Lower leg skin (tissue), 4 donors: ENCODE data around the gene PIAS3. TPM values are rescaled to one million over a fixed set of nuclear protein-coding genes. Genes with fewer than 3 reads are reported as not detected.

Source experiments
- DNase-seq, 2 donors: peaks; one replicate each; pipeline ENCODE4 v3.0.0-alpha.2; 2019; ENCODE audit warnings: low spot score in 2 of 2
- H3K4me3 ChIP-seq: fragments of 200-600 bp; sonication (generic); 2 replicates; pipeline ENCODE4 v1.5.1; 2017; ENCODE audit warnings: mild to moderate bottlenecking, low read depth; ENCODE audit not compliant: poor library complexity, severe bottlenecking
- POLR2A ChIP-seq, 2 donors: fragments of 450-650 bp; IDR thresholded peaks; one replicate each; pipeline ENCODE4 v1.6.1; 2016 to 2017; ENCODE audit warnings: antibody characterized with exemption in 2 of 2, mild to moderate bottlenecking in 1 of 2, moderate library complexity in 1 of 2
- WGBS, 2 donors: methylation state at CpG; one replicate each; pipeline ENCODE4 v1.1.5; 2018; 5-methylcytosine and 5-hydroxymethylcytosine counted together
- intact Hi-C: fragments of 100-400 bp; cut with DNase I; formaldehyde crosslinking; loops from one replicate; pipeline ENCODE4 v1.15.0; 2023; ENCODE audit warnings: low total_unique reads
- total RNA-seq, 4 donors: library from RNA; depleted of rRNA; stranded (reverse); fragments of >200 nt; gene quantifications; one replicate each; pipeline ENCODE4 v1.1.0, GENCODE V29; 2016
- TF ChIP-seq, protein P1 (sequence below), 3 donors: fragments of 450-650 bp; IDR thresholded peaks; one replicate each; pipeline ENCODE4 v1.5.1; 2016; ENCODE audit warnings: antibody characterized with exemption in 3 of 3, mild to moderate bottlenecking in 3 of 3, moderate library complexity in 2 of 3

PIAS3 gene
- total RNA-seq: 10 to 100 TPM; 22.8 to 47.7 (median 33.0) TPM

DNA sequence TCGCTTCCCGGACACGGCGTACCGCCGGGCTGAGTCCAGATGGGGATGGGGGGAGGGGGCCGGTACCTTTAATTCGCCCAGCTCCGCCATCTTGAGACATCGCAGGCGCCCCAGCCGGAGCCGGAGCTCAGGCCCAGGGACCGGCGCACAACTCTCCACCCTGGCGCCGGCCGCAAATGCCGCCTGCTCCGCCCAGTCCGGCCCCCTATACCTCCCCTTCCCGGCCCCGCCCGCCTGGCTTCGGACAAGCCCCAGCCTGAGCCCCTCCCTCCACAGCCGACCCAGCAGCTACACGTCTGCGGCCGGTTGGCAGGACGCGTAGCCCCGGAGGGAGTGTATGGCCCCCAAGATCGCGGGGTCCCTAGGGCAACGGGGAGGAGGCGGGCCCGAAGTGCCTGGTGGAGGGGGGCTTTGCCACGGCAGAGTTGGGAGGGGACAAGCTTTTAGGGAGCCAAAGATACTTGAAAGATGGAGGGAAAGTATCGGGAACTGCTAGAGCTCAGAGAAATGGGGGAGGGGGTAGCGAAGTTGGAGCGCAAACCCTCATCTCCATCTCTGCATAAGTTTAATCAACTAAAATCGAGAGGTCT is at the start of gene PIAS3:
Gene PIAS3, minus strand, starts transcription at position 181 of the 590 bp plus-strand sequence. Its CDS starts 91 bp downstream, at position 90.
- intact Hi-C loops: no loop called here
- peak; percentile 93 to 99 for DNase-seq
- whole genome bisulfite sequencing, 2 donors: 1 to 2% methylated on average over 32 to 38 of the region's 42 CpGs
- peak within 1 kb of the TSS; percentile 74 for H3K4me3 ChIP-seq
- no peak for TF ChIP-seq POLR2A (IDR thresholded peaks at IDR 0.05)
- TF ChIP-seq, protein P1, sequence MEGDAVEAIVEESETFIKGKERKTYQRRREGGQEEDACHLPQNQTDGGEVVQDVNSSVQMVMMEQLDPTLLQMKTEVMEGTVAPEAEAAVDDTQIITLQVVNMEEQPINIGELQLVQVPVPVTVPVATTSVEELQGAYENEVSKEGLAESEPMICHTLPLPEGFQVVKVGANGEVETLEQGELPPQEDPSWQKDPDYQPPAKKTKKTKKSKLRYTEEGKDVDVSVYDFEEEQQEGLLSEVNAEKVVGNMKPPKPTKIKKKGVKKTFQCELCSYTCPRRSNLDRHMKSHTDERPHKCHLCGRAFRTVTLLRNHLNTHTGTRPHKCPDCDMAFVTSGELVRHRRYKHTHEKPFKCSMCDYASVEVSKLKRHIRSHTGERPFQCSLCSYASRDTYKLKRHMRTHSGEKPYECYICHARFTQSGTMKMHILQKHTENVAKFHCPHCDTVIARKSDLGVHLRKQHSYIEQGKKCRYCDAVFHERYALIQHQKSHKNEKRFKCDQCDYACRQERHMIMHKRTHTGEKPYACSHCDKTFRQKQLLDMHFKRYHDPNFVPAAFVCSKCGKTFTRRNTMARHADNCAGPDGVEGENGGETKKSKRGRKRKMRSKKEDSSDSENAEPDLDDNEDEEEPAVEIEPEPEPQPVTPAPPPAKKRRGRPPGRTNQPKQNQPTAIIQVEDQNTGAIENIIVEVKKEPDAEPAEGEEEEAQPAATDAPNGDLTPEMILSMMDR (IDR thresholded peaks at IDR 0.05): no peak

DNA sequence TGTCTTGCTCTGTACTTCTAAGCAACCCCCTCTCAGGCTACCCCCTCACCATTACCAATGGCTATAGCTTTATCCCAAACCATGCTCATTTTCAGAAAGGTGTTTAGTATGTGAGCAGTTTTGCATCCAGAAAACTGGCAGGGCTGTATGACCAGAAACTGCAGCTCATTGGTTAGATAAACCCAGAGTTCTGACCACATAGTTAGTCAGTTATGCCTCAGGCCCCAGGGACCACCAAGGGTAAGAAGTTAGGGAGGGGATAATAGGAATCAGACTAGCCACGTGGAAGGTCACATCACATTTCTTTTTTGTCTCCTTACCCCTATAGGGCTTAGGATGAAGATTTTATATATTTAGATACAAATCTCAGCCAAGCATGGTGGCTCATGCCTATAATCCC is 49.8 kb upstream of the PIAS3 start:
- intact Hi-C loops: loop anchor here (5.0 kb wide), 1 partner anchor 61 kb away; the partner anchor contains the start of gene NUDT17
- H3K4me3 ChIP-seq: no peak overlapping the region
- no peak for TF ChIP-seq POLR2A (IDR thresholded peaks at IDR 0.05)
- TF ChIP-seq, protein P1 (IDR thresholded peaks at IDR 0.05): no peak
- no peak for DNase-seq
- 67 to 69% methylated on average over 1 of the region's 1 CpG for WGBS, 2 donors

GRCh38 chr1:145906954-145907753 is 48.3 kb upstream of the PIAS3 start:
- WGBS, 2 donors: 77 to 83% methylated on average over 10 of the region's 10 CpGs
- intact Hi-C loops: loop anchor here (5.0 kb wide), 1 partner anchor 60 kb away; the partner anchor contains the start of gene NUDT17
- H3K4me3 ChIP-seq: no peak overlapping the region
- no peak for DNase-seq
- TF ChIP-seq, protein P1 (IDR thresholded peaks at IDR 0.05): no peak
- no peak for TF ChIP-seq POLR2A (IDR thresholded peaks at IDR 0.05)

DNA sequence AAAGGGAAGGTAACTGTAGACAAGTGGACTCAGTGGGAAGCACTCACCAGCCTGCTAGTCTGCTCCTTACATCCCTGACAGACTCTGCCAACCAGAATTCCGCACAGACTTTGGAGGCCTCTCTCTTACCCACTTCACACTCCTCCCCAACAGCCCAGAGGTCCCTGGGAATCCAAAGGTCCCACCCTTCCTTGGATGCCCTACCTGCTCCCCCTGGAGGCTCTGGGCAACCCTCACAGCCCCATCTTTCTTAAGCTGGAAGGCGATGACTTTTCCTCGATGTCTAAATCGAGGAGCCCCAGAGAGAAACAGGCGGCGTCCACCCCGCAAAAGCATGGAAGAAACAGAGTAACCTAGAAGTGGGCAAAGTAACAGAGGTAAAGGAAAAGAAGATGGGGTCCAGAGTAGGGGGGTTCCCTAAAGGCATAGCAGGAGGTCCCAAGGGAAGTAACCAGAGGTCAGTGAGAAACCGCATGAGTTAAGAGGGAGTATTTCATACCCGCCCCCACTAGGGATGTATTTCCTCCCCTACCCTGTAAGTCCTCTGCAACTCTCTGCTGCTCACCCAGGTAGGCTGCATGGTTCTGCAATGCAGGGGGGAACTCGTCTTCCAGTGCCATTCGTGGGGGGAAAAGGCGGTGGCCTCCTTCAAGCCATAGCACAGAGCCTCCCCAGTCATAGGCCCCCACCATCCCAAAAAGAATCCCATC is 42.6 kb upstream of the PIAS3 start:
- intact Hi-C loops: no loop called here
- no peak overlapping the region for H3K4me3 ChIP-seq
- WGBS, 2 donors: 89 to 90% methylated on average over 12 of the region's 12 CpGs
- no peak for DNase-seq
- TF ChIP-seq, protein P1 (IDR thresholded peaks at IDR 0.05): no peak
- TF ChIP-seq POLR2A (IDR thresholded peaks at IDR 0.05): no peak

DNA sequence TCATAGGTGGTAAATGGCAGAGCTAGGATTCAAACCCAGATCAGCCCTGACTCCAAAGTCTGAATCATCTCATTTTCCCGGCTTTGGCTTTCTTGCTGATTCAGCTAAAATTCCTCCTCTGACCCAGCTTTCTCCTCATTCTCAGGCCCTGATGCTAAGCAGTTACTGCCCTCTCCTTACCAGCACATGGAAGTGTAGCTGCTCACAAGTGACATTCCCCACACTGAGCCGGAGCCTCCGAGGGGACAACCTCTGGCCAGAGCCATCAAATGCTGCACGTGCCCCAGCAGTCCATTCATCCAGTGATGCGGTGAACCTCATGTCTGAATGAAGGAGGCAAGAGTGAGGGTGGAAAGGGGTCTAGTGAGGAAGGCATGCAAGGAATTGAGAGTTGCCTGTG is 39.9 kb upstream of the PIAS3 start:
- TF ChIP-seq POLR2A (IDR thresholded peaks at IDR 0.05): no peak
- TF ChIP-seq, protein P1 (IDR thresholded peaks at IDR 0.05): no peak
- no peak for DNase-seq
- intact Hi-C loops: no loop called here
- no peak overlapping the region for H3K4me3 ChIP-seq
- WGBS, 2 donors: 87 to 89% methylated on average over 5 of the region's 5 CpGs
